HG03159 (cell line): Measurements from ENCODE around the gene JARID2.

Experiments
- ATAC-seq: cut with Tn5 transposase; IDR thresholded peaks from one replicate; pipeline ENCODE4 v1.9.1; 2021; ENCODE audit warnings: mild to moderate bottlenecking, moderate library complexity; ENCODE audit not compliant: unreplicated experiment

JARID2 gene

DNA sequence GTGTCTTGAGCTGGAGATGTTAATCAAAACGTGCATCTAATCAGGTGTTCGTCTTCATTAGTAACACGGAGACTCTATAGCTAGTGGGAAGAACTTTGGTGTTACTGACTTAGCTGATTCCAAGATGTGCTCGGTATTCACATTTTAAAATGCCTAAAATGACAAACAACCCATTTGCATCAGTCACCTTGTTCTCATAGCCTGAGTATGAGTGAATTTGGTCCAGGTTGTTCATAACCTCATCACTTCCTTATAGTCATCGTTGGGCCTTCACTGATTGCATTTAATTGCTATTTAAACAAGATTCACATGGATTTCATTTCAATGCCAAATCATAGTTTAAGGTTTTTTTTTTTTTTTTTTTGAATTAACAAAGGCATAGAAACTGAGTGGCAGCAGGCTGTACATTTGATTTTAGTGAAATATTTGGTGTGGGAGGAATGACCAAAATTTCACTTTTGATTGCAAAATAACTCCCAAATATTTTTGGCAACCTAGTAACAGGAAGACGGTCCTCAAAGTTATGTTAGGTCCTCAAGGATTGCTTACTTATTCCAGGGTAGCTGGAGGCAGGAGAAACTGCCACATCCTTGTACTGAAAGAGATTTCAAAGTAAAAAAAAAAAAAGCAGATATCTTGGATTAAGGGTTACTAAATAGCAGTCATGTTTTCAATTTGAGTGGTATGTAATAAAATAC is 104.7 kb downstream of the JARID2 start:
- no peak for ATAC-seq

- ATAC-seq: no peak
Measured at GRCh38 chr6:15351631-15352030, 105.8 kb downstream of the JARID2 start.

- no peak for ATAC-seq
Measured at GRCh38 chr6:15352220-15352619, 106.4 kb downstream of the JARID2 start.

- no peak for ATAC-seq
Measured at GRCh38 chr6:15352845-15353244, 107.0 kb downstream of the JARID2 start.

DNA sequence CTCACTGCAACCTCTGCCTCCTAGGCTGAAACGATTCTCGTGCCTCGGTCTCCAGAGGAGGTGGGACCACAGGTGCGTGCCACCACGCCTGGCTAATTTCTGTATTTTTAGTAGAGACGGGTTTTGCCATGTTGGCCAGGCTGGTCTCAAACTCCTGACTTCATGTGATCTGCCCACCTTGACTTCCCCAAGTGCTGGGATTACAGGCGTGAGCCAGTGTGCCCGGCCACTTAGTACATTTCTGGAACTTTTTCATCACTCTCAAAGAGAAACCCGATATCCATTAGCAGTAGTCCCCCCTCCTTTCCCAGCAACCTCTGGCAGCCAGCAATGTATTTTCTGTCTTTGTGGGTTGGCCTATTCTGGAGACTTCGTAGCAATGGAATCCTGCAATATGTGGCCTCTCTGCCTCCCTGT is 109.8 kb downstream of the JARID2 start:
- ATAC-seq: no peak

GRCh38 chr6:15356179-15356578 is 110.3 kb downstream of the JARID2 start:
- no peak for ATAC-seq

GRCh38 chr6:15356937-15357336 is 111.1 kb downstream of the JARID2 start:
- no peak for ATAC-seq

- no peak for ATAC-seq
Measured at GRCh38 chr6:15357782-15358181, 111.9 kb downstream of the JARID2 start.

- ATAC-seq: peak; percentile 2
Measured at GRCh38 chr6:15358579-15359327, 112.9 kb downstream of the JARID2 start.

DNA sequence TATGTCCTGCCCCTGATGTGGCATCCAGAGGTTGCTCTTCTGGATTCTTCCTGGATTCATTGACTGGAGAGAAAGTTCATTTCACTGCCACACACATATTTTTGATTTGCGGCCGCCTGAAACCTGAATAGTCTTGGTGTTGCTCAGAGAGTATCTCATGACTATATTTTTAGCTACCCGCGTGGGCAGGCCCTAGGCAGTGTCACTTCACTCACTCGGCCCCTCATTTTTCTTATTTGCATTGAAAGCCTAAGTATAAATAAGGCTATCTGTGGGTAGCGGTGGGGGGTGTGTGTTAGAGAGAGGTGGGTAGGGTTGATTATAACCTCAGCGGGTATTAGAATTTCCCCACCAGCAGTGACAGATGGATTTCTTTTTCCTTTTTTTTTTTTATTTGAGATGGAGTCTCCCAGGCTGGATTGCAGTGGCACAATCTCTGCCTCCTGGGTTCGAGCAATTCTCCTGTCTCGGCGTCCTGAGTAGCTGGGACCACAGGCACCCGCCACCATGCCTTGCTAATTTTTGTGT is 113.5 kb downstream of the JARID2 start:
- peak; percentile 55 for ATAC-seq

- ATAC-seq: no peak
Measured at GRCh38 chr6:15360300-15360699, 114.4 kb downstream of the JARID2 start.

- no peak for ATAC-seq
Measured at GRCh38 chr6:15361197-15361596, 115.3 kb downstream of the JARID2 start.

- no peak for ATAC-seq
Measured at GRCh38 chr6:15362274-15363160, 116.6 kb downstream of the JARID2 start.

GRCh38 chr6:15363164-15363522 is 117.3 kb downstream of the JARID2 start:
- ATAC-seq: no peak

DNA sequence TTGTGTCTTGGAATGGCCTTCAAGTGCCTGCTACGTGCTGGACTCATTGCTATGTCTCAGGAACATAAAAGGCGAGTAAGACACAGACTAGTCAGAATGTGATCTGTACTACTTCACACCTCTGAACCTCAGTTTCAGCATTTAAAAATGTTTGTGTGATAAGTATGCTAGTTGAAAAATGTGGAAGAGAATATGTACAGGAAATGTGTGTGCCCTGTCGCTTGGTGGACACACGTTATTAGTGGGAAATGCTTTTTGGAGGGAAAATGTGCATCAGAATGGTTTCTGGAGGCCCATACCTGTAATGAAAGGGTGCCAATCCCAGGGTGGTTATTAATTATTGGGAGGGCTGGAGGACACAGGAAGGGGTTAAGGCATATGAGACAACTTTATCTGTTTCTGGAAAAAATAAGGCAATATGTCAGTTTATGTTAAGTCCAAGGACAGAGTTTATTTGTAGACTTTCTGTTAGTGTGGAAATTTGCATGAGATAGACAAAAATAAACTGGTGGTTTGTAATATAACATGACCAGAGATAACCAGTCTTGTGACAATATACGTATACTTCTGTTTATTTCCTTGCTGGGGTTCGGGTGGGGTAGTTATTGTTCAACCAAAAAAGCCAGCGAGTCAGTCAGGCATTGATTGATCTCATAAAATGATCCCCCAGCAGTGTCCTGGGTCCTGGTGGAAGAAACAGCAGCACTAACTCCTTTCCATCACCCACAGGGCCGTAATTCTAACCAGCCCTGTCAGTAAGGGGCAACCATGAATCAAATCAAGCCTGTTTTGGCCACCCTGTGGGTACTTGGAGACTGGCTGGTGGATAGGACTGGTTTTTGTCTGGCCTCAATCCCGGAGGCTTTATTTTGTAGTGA is 117.9 kb downstream of the JARID2 start:
- peak; percentile 52 for ATAC-seq

- ATAC-seq: no peak
Measured at GRCh38 chr6:15364401-15365037, 118.7 kb downstream of the JARID2 start.

GRCh38 chr6:15365273-15365687 is 119.4 kb downstream of the JARID2 start:
- no peak for ATAC-seq

DNA sequence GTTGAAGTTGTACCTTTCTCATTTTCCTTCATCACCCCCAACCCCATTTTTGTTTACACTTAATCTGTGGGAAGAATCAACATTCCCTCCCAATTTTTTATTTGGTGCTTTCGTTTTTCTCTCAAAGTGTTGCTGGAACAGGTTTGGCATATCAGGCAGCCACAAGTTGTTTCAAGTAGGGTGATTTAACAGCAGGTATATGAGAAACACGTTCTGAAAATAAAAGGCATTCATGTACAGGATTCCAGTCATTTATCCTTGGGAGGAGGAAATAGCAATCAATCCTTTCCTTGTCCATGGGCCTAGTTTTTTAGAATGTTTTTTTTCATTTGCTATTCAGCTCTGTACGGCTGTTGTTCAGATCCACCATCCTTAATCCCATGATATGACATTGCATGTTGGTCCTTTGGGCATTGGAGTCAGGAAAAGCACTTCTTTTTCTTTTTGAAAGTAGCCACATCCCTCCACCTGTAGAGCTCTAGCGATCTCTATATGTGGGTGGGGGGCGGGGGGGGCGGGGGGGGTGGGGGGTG is 120.2 kb downstream of the JARID2 start:
- no peak for ATAC-seq

DNA sequence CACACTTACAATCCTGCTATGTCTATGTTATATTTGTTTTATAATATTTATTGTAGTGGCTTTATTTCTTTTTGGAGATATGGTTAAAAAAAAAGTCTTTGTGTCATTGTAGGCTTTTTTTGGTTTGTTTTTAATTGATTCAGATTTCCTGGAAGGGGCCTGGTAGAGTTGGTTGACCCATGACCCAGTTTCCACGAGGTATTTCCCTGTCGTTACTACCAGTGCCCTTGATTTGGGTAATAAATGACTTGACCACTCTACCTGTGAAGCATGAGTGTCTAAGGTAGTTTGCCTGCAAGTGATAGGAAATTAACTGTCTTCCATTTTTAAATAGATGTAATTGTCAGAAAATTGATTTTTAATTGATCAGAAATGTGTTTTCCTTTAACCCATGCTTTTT is 121.0 kb downstream of the JARID2 start:
- no peak for ATAC-seq

DNA sequence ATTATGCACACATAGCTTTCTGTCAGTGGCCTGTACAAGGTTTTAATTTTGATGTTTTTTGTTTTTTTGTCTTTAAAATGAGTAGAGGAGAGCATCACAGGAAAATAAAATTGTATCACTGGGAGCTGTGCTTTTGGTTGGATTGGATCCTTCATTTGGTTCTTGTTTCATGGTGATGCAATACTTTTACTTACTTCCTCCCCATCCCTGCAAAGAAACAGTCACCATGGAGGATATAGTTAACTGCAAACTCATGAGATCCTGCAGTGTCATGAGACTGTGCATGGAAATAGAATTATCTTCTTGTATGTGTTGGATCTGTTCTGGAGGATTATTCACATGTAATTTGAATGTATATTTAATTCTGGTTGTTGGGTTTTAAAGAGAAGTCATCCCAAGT is 122.3 kb downstream of the JARID2 start:
- no peak for ATAC-seq
